ENCODE data around the gene C22orf15.

Gene C22orf15

GRCh38 chr22:23772649-23773473 is 10.1 kb downstream of the C22orf15 start, which contains the start of gene MMP11:
MMP11 (plus strand) TSS chr22:23772849; CDS start chr22:23772871, 22 bp downstream.
- DNase-seq (ENCODE audit: low spot score) = peak; percentile 43

- no peak for DNase-seq (ENCODE audit: low spot score)
Measured at GRCh38 chr22:23773483-23774113, 10.8 kb downstream of the C22orf15 start.

GRCh38 chr22:23774114-23774921 is 11.5 kb downstream of the C22orf15 start:
- no peak for DNase-seq (ENCODE audit: low spot score)

DNA sequence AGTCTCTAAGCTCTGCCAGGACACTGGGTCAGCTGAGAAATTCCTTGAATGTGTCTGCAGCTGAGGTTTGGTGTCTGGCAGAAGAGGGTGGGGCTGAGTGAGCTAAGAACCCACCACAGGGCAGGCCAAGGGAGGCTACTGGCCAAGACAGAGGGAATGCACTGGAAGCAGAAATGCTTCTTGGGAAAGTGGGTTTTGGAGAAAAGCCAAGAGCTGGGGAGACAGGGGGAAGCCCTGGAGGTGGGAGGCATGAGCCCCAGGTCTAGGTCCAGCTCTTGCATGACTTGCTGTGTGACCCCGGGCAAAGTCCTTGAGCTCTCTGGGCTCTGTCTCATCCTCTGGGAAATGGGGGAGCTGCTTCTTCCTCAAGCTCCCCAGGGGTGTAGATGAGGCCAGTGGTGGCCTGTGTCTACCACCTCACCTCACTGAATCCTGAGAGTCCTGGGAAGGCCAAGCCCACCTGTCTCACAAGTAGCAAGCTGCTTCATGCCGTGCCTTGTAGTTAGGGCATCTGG is 12.2 kb downstream of the C22orf15 start:
- peak; percentile 49 for DNase-seq (ENCODE audit: low spot score)

DNA sequence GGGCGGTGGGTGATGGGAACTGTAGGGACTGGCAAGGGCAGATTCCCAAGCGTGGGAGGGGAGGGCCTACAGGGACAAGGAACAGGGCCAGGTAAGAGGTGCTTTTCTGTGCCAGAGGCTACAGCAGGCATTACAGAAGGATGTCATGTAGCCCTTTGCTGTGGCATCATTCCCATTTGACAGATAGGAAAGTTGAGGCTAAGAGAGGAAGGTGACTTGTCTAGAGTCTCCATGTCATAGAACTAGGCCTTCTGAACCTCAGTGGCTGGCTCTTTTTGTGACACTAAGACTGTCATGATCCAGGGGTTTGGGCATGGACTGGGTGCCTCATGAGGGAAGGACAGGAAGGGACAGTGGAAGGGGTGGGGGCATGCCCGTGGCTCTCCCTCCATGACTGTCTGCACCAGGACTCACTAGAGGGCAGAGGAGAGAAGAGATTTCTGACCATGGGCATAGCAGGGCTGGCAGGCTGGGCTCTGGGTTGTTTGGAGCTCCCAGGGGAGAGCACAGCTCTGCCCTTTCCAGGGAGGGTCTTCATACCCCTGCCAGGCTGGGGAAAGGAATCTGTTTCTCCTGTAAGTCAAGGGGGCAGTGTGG is 13.1 kb downstream of the C22orf15 start:
- no peak for DNase-seq (ENCODE audit: low spot score)

- no peak for DNase-seq (ENCODE audit: low spot score)
Measured at GRCh38 chr22:23777776-23778576, 15.2 kb downstream of the C22orf15 start.

- no peak for DNase-seq (ENCODE audit: low spot score)
Measured at GRCh38 chr22:23778577-23778900, 15.7 kb downstream of the C22orf15 start.

GRCh38 chr22:23779083-23779482 is 16.3 kb downstream of the C22orf15 start:
- no peak for DNase-seq (ENCODE audit: low spot score)

GRCh38 chr22:23779731-23780130 is 16.9 kb downstream of the C22orf15 start:
- no peak for DNase-seq (ENCODE audit: low spot score)

GRCh38 chr22:23780146-23780748 is 17.5 kb downstream of the C22orf15 start:
- no peak for DNase-seq (ENCODE audit: low spot score)

DNA sequence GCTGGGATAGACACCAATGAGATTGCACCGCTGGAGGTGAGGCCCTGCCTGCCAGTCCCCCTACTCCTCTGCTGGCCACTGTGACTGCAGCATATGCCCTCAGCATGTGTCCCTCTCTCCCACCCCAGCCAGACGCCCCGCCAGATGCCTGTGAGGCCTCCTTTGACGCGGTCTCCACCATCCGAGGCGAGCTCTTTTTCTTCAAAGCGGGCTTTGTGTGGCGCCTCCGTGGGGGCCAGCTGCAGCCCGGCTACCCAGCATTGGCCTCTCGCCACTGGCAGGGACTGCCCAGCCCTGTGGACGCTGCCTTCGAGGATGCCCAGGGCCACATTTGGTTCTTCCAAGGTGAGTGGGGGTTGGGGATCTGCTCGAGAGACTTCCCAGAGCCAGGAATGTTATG is 18.3 kb downstream of the C22orf15 start:
- DNase-seq (ENCODE audit: low spot score) = no peak

DNA sequence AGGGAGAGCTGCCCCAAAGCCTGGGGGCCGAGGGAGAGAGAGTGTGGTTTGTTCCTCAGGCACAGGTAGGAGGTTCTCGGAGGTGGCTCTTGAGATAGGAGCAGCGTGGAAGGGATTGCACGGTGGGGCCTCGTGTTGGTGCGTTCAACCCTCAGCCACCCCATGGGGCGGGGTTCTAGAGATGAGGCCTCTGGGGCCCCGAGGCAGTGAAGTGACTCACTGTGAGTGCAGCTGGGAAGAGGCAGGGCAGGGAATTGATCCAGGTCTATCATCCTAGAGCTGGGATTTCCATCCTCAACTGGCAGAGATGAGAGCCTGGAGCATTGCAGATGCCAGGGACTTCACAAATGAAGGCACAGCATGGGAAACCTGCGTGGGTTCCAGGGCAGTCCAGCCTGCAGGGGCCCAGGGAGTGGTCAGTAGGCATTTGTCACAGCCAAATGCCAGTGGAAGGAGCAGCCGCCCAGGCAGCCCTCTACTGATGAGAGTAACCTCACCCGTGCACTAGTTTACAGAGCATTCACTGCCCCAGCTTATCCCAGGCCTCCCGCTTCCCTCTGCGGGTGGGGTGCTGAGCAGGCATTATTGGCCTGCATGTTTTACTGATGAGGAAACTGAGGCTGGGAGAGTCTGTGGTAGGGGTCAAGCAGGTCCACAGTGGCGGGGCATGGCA is 18.9 kb downstream of the C22orf15 start:
- peak; percentile 28 for DNase-seq (ENCODE audit: low spot score)

DNA sequence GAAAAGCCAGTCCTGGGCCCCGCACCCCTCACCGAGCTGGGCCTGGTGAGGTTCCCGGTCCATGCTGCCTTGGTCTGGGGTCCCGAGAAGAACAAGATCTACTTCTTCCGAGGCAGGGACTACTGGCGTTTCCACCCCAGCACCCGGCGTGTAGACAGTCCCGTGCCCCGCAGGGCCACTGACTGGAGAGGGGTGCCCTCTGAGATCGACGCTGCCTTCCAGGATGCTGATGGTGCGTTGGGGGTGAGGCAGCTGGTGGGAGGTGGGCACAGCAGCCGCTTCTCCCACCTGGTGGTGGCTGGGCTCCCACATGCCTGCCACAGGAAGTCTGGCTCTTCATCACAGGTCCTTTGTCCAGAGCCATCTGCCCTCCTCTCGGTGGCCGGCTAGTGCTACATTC is 19.5 kb downstream of the C22orf15 start:
- DNase-seq (ENCODE audit: low spot score) = no peak

DNA sequence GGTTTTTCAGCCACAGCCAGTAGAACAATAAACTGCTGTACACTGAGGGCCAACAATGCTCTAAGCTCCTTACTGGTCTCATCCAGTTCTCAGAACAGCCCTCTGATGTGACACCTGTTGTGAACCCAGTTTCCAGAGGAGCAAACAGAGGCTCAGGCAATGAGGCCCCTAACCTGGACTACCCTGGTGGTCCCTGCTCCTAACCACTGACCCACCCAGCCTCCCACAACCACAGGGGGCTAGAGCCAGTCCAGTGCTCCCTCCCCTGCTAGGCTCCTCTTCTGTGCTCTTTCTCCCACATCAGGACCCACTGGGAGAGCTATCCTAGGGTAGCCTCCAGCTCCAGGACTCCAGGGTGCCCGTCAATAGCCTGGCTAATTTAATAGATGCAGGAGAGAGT is 19.9 kb downstream of the C22orf15 start:
- DNase-seq (ENCODE audit: low spot score) = no peak

DNA sequence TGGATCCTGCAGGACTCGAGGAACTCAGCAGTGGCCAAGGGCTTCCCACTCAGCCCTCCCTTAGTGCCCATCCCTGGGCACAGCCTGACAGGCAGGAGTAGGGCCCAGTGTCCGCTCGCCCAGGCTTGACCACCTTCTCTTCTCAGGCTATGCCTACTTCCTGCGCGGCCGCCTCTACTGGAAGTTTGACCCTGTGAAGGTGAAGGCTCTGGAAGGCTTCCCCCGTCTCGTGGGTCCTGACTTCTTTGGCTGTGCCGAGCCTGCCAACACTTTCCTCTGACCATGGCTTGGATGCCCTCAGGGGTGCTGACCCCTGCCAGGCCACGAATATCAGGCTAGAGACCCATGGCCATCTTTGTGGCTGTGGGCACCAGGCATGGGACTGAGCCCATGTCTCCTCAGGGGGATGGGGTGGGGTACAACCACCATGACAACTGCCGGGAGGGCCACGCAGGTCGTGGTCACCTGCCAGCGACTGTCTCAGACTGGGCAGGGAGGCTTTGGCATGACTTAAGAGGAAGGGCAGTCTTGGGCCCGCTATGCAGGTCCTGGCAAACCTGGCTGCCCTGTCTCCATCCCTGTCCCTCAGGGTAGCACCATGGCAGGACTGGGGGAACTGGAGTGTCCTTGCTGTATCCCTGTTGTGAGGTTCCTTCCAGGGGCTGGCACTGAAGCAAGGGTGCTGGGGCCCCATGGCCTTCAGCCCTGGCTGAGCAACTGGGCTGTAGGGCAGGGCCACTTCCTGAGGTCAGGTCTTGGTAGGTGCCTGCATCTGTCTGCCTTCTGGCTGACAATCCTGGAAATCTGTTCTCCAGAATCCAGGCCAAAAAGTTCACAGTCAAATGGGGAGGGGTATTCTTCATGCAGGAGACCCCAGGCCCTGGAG is 20.7 kb downstream of the C22orf15 start:
- DNase-seq (ENCODE audit: low spot score) = no peak

- peak; percentile 49 for DNase-seq (ENCODE audit: low spot score)
Measured at GRCh38 chr22:23784215-23784732, 21.5 kb downstream of the C22orf15 start.

- DNase-seq (ENCODE audit: low spot score) = no peak
Measured at GRCh38 chr22:23786261-23786710, 23.5 kb downstream of the C22orf15 start.

DNA sequence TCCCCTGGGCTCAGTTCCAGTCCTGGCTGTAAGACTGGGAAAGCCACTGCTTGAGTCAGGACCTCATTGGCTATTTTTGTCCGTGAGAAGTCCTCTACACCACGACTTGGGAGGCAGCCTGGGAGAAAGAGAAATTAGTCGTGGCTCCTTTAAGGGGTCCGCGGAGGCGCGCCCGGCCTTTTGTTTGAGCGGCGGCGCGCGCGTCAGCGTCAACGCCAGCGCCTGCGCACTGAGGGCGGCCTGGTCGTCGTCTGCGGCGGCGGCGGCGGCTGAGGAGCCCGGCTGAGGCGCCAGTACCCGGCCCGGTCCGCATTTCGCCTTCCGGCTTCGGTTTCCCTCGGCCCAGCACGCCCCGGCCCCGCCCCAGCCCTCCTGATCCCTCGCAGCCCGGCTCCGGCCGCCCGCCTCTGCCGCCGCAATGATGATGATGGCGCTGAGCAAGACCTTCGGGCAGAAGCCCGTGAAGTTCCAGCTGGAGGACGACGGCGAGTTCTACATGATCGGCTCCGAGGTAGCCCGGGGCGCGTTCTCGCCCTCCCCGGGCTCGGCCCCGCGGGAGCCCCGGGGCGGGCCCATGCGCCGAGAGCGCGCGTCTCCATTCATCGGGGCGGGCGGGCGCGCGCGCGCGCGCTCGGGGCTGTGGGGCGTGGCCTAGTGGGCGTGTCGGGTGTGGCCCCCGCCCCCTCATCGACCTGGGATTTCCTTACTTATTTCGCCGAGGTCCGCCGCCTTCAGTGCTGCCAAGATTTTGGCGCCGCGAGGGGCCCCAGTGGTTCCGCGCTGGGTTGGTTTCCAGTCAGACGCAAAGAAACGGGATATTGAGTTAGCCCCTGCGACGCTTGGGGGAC is 24.2 kb downstream of the C22orf15 start, which contains the start of gene SMARCB1:
Gene SMARCB1, plus strand, starts transcription at position 215 of the 848 bp plus-strand sequence. Its CDS starts 204 bp downstream, at position 419.
- DNase-seq (ENCODE audit: low spot score) = peak; percentile 89
